Gastroesophageal sphincter (tissue), 3 donors: ENCODE data around the gene FBXO15.

Experiments used
- EP300 ChIP-seq: sonication (generic); formaldehyde crosslinking; IDR thresholded peaks from one replicate; pipeline ENCODE4 v1.6.1; 2017; ENCODE audit warnings: antibody characterized with exemption, mild to moderate bottlenecking
- POLR2A ChIP-seq, 2 donors: fragments of 450-650 bp; IDR thresholded peaks; one replicate each; pipeline ENCODE4 v1.6.1; 2017; ENCODE audit warnings: antibody characterized with exemption in 2 of 2, mild to moderate bottlenecking in 2 of 2, moderate library complexity in 1 of 2
- POLR2AphosphoS5 ChIP-seq: sonication (generic); formaldehyde crosslinking; IDR thresholded peaks from one replicate; pipeline ENCODE4 v1.6.1; 2017; ENCODE audit warnings: antibody characterized with exemption
- TF ChIP-seq, protein P1 (sequence below), 4 experiments: fragments of 200-600 bp in 2 of 4; fragments of 450-650 bp in 2 of 4; sonication (generic) in 1 of 4; IDR thresholded peaks; one replicate each; pipeline ENCODE4 v1.5.1; 2017 to 2019; ENCODE audit warnings: antibody characterized with exemption in 4 of 4, mild to moderate bottlenecking in 2 of 4, moderate library complexity in 2 of 4

DNA sequence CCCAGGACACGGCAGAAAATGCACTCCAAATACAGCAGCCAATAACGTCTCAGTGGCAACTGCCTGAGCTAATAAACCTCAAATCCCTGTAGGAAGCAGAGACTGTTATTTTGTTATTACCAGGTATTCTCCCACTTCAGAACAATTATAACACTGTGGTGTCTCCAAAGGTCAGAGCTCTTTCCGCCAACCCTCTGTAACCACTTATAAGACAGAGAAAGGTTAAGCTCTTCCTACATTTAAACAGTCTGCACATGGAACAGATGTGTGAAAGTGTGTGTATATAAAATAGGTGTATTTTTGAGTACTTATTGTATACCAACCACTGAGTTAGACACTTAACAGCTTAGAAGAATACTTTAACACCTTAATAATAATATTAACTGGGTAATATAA is 64.1 kb downstream of the FBXO15 start:
- TF ChIP-seq, protein P1, sequence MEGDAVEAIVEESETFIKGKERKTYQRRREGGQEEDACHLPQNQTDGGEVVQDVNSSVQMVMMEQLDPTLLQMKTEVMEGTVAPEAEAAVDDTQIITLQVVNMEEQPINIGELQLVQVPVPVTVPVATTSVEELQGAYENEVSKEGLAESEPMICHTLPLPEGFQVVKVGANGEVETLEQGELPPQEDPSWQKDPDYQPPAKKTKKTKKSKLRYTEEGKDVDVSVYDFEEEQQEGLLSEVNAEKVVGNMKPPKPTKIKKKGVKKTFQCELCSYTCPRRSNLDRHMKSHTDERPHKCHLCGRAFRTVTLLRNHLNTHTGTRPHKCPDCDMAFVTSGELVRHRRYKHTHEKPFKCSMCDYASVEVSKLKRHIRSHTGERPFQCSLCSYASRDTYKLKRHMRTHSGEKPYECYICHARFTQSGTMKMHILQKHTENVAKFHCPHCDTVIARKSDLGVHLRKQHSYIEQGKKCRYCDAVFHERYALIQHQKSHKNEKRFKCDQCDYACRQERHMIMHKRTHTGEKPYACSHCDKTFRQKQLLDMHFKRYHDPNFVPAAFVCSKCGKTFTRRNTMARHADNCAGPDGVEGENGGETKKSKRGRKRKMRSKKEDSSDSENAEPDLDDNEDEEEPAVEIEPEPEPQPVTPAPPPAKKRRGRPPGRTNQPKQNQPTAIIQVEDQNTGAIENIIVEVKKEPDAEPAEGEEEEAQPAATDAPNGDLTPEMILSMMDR (IDR thresholded peaks at IDR 0.05): no peak
- TF ChIP-seq POLR2AphosphoS5: no peak
- TF ChIP-seq EP300: no peak
- no peak for TF ChIP-seq POLR2A (IDR thresholded peaks at IDR 0.05)
